H1 (cell line): ENCODE data around the gene SLX4IP. TPM values are rescaled to one million over a fixed set of nuclear protein-coding genes. Genes with fewer than 3 reads are reported as not detected.

ENCODE experiments used
- RAD21 ChIP-seq, 2 experiments: IDR thresholded peaks in 1 of 2; conservative IDR thresholded peaks in 1 of 2; 2 replicates each; pipeline ENCODE4 v1.6.1; 2011; ENCODE audit warnings: low read depth in 2 of 2, low read length in 2 of 2, improper control_type of control experiment in 1 of 2, inconsistent platforms in 1 of 2, mild to moderate bottlenecking in 1 of 2, moderate library complexity in 1 of 2
- polyA plus RNA-seq, 7 experiments: library from polyadenylated mRNA; depleted of rRNA in 3 of 7; stranded (reverse) in 5 of 7; unstranded in 2 of 7; fragments of >200 nt in 5 of 7; fragments of 200-250 nt in 2 of 7; gene quantifications; 1 replicate in 5 of 7; 2 replicates in 1 of 7; 4 replicates in 1 of 7; pipeline versions ENCODE4 v1.2.1 to v1.2.3, GENCODE V29; 2011 to 2013; ENCODE audit warnings: missing spikeins in 2 of 7, mixed read lengths in 2 of 7
- total RNA-seq: library from RNA; stranded (reverse); fragmentation: NEBNext Ultra II Directional; extraction: Animal tissue kit (Norgen Biotek cat#: 25700); gene quantifications from 2 replicates; pipeline ENCODE4 v1.2.1, GENCODE V29; 2021
- TF ChIP-seq, protein P1 (sequence below): fragments of 300-600 bp; sonication (generic); IDR thresholded peaks from 2 replicates; pipeline ENCODE4 v1.7.1; 2012; ENCODE audit warnings: low read length, moderate library complexity, mild to moderate bottlenecking, inconsistent platforms; ENCODE audit not compliant: insufficient replicate concordance

Gene SLX4IP
- total and polyA plus RNA-seq, 2 of the 8 experiments (the other 6 are each of a cell fraction or from before 2014, with no cell fraction given), result 2.4 to 8.7 TPM

DNA sequence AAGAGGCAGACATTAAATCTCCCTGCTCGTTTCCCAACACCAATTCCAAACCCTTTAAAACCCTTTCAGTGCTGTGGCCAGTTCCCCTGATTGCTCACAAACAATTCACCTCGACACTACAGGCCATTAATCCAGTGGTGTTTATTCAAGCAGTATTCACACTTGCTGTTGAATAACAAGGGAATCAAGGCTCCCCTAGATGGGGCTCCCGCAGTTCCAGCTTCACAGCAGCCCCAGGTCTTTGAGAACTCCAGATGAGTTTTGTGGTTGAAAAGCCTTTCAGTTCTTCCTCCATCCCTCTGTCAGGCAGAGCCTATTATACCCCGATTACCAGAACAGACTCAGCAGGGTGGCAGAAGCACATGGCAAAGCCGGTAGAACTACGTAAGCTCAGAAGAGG, 202.5 kb downstream of the SLX4IP start (continued):
- TF ChIP-seq, protein P1, sequence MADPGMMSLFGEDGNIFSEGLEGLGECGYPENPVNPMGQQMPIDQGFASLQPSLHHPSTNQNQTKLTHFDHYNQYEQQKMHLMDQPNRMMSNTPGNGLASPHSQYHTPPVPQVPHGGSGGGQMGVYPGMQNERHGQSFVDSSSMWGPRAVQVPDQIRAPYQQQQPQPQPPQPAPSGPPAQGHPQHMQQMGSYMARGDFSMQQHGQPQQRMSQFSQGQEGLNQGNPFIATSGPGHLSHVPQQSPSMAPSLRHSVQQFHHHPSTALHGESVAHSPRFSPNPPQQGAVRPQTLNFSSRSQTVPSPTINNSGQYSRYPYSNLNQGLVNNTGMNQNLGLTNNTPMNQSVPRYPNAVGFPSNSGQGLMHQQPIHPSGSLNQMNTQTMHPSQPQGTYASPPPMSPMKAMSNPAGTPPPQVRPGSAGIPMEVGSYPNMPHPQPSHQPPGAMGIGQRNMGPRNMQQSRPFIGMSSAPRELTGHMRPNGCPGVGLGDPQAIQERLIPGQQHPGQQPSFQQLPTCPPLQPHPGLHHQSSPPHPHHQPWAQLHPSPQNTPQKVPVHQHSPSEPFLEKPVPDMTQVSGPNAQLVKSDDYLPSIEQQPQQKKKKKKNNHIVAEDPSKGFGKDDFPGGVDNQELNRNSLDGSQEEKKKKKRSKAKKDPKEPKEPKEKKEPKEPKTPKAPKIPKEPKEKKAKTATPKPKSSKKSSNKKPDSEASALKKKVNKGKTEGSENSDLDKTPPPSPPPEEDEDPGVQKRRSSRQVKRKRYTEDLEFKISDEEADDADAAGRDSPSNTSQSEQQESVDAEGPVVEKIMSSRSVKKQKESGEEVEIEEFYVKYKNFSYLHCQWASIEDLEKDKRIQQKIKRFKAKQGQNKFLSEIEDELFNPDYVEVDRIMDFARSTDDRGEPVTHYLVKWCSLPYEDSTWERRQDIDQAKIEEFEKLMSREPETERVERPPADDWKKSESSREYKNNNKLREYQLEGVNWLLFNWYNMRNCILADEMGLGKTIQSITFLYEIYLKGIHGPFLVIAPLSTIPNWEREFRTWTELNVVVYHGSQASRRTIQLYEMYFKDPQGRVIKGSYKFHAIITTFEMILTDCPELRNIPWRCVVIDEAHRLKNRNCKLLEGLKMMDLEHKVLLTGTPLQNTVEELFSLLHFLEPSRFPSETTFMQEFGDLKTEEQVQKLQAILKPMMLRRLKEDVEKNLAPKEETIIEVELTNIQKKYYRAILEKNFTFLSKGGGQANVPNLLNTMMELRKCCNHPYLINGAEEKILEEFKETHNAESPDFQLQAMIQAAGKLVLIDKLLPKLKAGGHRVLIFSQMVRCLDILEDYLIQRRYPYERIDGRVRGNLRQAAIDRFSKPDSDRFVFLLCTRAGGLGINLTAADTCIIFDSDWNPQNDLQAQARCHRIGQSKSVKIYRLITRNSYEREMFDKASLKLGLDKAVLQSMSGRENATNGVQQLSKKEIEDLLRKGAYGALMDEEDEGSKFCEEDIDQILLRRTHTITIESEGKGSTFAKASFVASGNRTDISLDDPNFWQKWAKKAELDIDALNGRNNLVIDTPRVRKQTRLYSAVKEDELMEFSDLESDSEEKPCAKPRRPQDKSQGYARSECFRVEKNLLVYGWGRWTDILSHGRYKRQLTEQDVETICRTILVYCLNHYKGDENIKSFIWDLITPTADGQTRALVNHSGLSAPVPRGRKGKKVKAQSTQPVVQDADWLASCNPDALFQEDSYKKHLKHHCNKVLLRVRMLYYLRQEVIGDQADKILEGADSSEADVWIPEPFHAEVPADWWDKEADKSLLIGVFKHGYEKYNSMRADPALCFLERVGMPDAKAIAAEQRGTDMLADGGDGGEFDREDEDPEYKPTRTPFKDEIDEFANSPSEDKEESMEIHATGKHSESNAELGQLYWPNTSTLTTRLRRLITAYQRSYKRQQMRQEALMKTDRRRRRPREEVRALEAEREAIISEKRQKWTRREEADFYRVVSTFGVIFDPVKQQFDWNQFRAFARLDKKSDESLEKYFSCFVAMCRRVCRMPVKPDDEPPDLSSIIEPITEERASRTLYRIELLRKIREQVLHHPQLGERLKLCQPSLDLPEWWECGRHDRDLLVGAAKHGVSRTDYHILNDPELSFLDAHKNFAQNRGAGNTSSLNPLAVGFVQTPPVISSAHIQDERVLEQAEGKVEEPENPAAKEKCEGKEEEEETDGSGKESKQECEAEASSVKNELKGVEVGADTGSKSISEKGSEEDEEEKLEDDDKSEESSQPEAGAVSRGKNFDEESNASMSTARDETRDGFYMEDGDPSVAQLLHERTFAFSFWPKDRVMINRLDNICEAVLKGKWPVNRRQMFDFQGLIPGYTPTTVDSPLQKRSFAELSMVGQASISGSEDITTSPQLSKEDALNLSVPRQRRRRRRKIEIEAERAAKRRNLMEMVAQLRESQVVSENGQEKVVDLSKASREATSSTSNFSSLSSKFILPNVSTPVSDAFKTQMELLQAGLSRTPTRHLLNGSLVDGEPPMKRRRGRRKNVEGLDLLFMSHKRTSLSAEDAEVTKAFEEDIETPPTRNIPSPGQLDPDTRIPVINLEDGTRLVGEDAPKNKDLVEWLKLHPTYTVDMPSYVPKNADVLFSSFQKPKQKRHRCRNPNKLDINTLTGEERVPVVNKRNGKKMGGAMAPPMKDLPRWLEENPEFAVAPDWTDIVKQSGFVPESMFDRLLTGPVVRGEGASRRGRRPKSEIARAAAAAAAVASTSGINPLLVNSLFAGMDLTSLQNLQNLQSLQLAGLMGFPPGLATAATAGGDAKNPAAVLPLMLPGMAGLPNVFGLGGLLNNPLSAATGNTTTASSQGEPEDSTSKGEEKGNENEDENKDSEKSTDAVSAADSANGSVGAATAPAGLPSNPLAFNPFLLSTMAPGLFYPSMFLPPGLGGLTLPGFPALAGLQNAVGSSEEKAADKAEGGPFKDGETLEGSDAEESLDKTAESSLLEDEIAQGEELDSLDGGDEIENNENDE, result peak; percentile 87
- peak in 1 of 2 experiments; percentile 29; a peak in 2 of 4 replicates for TF ChIP-seq RAD21 (IDR thresholded peaks at IDR 0.05 in 1 of 2, conservative IDR thresholded peaks at IDR 0.05 in 1 of 2; ENCODE audit: low read depth in 2 of 2, low read length in 2 of 2)
- TF ChIP-seq, all 59 proteins: peak for 14
